Measurements from ENCODE around the gene FOXP1.

The FOXP1 gene

DNA sequence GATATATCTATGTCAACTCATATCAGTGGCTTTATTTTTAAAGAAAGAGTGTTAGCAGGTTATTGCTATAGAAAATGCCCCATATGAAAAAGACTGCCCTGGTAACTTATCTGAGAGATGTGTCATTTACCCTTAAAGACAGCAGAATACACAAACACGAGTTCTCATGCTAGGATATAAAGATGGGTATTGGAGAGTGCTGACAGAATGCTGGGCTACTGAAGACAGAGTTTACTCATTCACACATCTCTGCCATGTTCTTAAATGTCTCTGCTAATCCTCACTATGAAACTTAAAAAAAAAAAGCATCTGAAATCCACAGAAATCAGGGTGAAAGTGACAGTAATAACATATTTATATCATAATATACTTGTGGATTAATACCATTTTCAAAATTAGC lies 126.7 kb downstream of the FOXP1 start:
- Histone ChIP-seq H4K20me1 (ENCODE audit: low read depth, low read length) (no peaks in the 10 kb centered on the region), H3K27ac (ENCODE audit: low read depth, low read length) (no peak overlapping the region), H3F3A (ENCODE audit: insufficient read depth) (no peaks in the 10 kb centered on the region), H3K4me2 (ENCODE audit: low read depth, low read length, poor library complexity, severe bottlenecking) (no peak overlapping the region), H2AFZ (ENCODE audit: low read depth, low read length, severe bottlenecking) (no peak overlapping the region), H3K79me2 (ENCODE audit: insufficient read depth, low read length) (no peaks in the 10 kb centered on the region), H3K27me3 (ENCODE audit: low read length) (no peaks in the 10 kb centered on the region), H3K9me3 (ENCODE audit: insufficient read depth, low read length) (no peaks in the 10 kb centered on the region), H3K9me2 (replicated peaks; ENCODE audit: insufficient read depth, low read length) (no peaks in the 10 kb centered on the region), H3K9ac (ENCODE audit: low read length) (no peak overlapping the region), H3K4me3 (ENCODE audit: insufficient read depth, low read length, poor library complexity, severe bottlenecking) (no peak overlapping the region), H3K36me3 (ENCODE audit: low read length) (no peaks in the 10 kb centered on the region)
- no peak for TF ChIP-seq EZH2phosphoT487 (conservative IDR thresholded peaks at IDR 0.05; ENCODE audit: low read length)
- TF ChIP-seq, protein P1, sequence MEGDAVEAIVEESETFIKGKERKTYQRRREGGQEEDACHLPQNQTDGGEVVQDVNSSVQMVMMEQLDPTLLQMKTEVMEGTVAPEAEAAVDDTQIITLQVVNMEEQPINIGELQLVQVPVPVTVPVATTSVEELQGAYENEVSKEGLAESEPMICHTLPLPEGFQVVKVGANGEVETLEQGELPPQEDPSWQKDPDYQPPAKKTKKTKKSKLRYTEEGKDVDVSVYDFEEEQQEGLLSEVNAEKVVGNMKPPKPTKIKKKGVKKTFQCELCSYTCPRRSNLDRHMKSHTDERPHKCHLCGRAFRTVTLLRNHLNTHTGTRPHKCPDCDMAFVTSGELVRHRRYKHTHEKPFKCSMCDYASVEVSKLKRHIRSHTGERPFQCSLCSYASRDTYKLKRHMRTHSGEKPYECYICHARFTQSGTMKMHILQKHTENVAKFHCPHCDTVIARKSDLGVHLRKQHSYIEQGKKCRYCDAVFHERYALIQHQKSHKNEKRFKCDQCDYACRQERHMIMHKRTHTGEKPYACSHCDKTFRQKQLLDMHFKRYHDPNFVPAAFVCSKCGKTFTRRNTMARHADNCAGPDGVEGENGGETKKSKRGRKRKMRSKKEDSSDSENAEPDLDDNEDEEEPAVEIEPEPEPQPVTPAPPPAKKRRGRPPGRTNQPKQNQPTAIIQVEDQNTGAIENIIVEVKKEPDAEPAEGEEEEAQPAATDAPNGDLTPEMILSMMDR (IDR thresholded peaks at IDR 0.05; ENCODE audit: insufficient read depth, low read length, poor library complexity, severe bottlenecking) = no peak

DNA sequence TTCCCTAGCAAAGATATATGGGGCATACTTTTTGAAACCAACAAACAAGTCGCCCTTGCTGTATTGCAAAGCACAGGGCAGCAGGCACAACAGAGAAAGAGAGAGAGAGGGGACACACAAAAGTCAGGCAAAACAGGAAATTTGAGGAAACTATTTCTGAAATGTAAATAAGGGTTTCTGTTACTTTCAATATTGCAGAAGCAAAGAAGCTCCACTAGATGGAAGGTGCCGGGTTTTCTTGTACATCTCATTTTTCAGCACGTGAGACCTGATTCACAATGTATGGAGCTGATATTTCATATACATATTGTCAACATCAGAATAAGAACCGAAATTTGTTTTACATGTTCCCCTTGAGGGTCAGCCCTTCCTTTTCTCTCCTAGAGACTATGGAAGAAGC lies 127.4 kb downstream of the FOXP1 start:
- peak overlapping the region; percentile 30 for H2AFZ ChIP-seq (ENCODE audit: low read depth, low read length, severe bottlenecking)
- H3K36me3 ChIP-seq (ENCODE audit: low read length) = no peaks in the 10 kb centered on the region
- no peak overlapping the region for H3K9ac ChIP-seq (ENCODE audit: low read length)
- TF ChIP-seq EZH2phosphoT487 (conservative IDR thresholded peaks at IDR 0.05; ENCODE audit: low read length) = no peak
- TF ChIP-seq, protein P1 (IDR thresholded peaks at IDR 0.05; ENCODE audit: insufficient read depth, low read length, poor library complexity, severe bottlenecking) = peak; percentile 8
- no peaks in the 10 kb centered on the region for H3K79me2 ChIP-seq (ENCODE audit: insufficient read depth, low read length)
- no peaks in the 10 kb centered on the region for H3K9me3 ChIP-seq (ENCODE audit: insufficient read depth, low read length)
- no peaks in the 10 kb centered on the region for H3K27me3 ChIP-seq (ENCODE audit: low read length)
- no peaks in the 10 kb centered on the region for H3F3A ChIP-seq (ENCODE audit: insufficient read depth)
- peak overlapping the region; percentile 38 for H3K4me2 ChIP-seq (ENCODE audit: low read depth, low read length, poor library complexity, severe bottlenecking)
- H3K9me2 ChIP-seq (replicated peaks; ENCODE audit: insufficient read depth, low read length) = no peaks in the 10 kb centered on the region
- H3K4me3 ChIP-seq (ENCODE audit: insufficient read depth, low read length, poor library complexity, severe bottlenecking) = no peak overlapping the region
- no peaks in the 10 kb centered on the region for H4K20me1 ChIP-seq (ENCODE audit: low read depth, low read length)
- no peak overlapping the region for H3K27ac ChIP-seq (ENCODE audit: low read depth, low read length)

DNA sequence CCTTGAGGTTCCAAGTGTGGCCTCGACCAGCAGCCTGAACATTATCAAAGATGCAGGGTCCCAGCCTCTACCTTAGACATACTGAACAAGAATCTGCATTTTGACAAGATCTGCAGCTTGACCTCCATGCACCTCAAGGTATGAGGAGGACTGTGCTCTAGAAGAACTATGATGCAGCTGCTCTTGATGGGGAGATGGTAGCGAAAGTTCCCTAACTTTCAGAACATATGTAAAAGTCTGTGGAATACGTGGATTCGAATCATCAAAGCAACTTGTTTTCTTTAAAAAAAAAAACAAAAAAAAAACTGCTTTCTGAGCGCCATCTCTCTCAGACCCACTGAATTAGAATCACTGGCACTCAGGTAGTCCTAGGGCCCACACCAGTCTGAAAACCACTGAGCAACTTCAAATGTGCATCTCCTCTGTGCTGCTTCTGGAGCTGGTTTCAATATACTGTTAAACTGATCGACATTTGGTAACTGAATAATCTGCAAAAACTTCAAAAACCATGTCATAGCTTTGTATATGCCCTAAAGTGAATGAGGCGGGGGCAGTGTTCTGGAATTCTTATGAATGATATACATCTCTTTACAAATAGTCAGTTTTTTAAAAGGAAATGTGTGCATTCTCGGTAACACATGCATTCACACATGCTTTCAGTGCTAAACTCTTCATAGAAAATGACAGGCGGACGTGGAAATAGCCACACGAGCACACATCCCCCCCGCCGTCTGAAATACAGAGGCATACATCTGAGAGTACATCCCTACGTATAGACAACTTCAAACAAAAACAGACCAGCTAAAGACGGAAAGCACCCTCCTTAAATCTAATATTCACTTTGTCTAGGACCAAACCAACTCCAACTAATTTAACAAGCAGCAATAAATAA lies 128.8 kb downstream of the FOXP1 start:
- Histone ChIP-seq H3K9me2 (replicated peaks; ENCODE audit: insufficient read depth, low read length) (no peaks in the 10 kb centered on the region), H2AFZ (ENCODE audit: low read depth, low read length, severe bottlenecking) (peak overlapping the region; percentile 42), H4K20me1 (ENCODE audit: low read depth, low read length) (no peaks in the 10 kb centered on the region), H3K4me3 (ENCODE audit: insufficient read depth, low read length, poor library complexity, severe bottlenecking) (peak overlapping the region; percentile 14), H3K9ac (ENCODE audit: low read length) (peak overlapping the region; percentile 6; the same call in 1 of the 2 replicates), H3K27ac (ENCODE audit: low read depth, low read length) (peak overlapping the region; percentile 42), H3K4me2 (ENCODE audit: low read depth, low read length, poor library complexity, severe bottlenecking) (peak overlapping the region; percentile 38), H3K36me3 (ENCODE audit: low read length) (no peaks in the 10 kb centered on the region), H3K9me3 (ENCODE audit: insufficient read depth, low read length) (no peaks in the 10 kb centered on the region), H3K79me2 (ENCODE audit: insufficient read depth, low read length) (no peaks in the 10 kb centered on the region), H3K27me3 (ENCODE audit: low read length) (no peaks in the 10 kb centered on the region), H3F3A (ENCODE audit: insufficient read depth) (no peaks in the 10 kb centered on the region)
- TF ChIP-seq, protein P1 (IDR thresholded peaks at IDR 0.05; ENCODE audit: insufficient read depth, low read length, poor library complexity, severe bottlenecking) = no peak
- no peak for TF ChIP-seq EZH2phosphoT487 (conservative IDR thresholded peaks at IDR 0.05; ENCODE audit: low read length)

Measured in SU-DHL-6 (cell line).